Naive thymus-derived CD4-positive, alpha-beta T cell (primary cell): ENCODE data around the gene GABRA6. TPM values are rescaled to one million over a fixed set of nuclear protein-coding genes. Genes with fewer than 3 reads are reported as not detected.

Experiments
- ATAC-seq: fragments of 150-1000 bp; cut with Tn5 transposase; 2 replicates; pipeline ENCODE4 v1.10.0; 2021; ENCODE audit warnings: mild to moderate bottlenecking, moderate library complexity
- CTCF ChIA-PET: fragments of 350-600 bp; sonication (Branson Sonifier 250); formaldehyde crosslinking; loops from one replicate; lab custom pipeline; 2021; ENCODE audit warnings: antibody characterized with exemption; lab: Charles Lee
- POLR2A ChIA-PET: fragments of 350-600 bp; sonication (Branson Sonifier 250); formaldehyde crosslinking; loops from one replicate; lab custom pipeline; 2021; ENCODE audit warnings: antibody characterized with exemption, inconsistent platforms; lab: Charles Lee
- DNase-seq, 9 donors: peaks; one replicate each; pipeline versions ENCODE4 v3.0.0 to v3.0.0-alpha.2; 2020 to 2022; ENCODE audit warnings: mixed read lengths in 1 of 9
- H3K27ac ChIP-seq: one replicate; pipeline ENCODE4 v1.7.0; 2013; ENCODE audit warnings: mild to moderate bottlenecking, low read depth, low read length, moderate library complexity
- H3K27me3 ChIP-seq, 2 donors: one replicate each; pipeline ENCODE4 v1.7.0; 2013; ENCODE audit warnings: low read length in 2 of 2, mild to moderate bottlenecking in 2 of 2, moderate library complexity in 2 of 2; ENCODE audit not compliant: control insufficient read depth in 2 of 2, insufficient read depth in 2 of 2
- H3K36me3 ChIP-seq, 3 experiments: 1 replicate in 2 of 3; 2 replicates in 1 of 3; pipeline ENCODE4 v1.7.0; 2013; ENCODE audit warnings: low read length in 3 of 3, mild to moderate bottlenecking in 3 of 3, moderate library complexity in 1 of 3; ENCODE audit not compliant: insufficient read depth in 3 of 3, control insufficient read depth in 2 of 3
- H3K4me1 ChIP-seq, 2 donors: one replicate each; pipeline ENCODE4 v1.7.0; 2013; ENCODE audit warnings: low read length in 2 of 2, mild to moderate bottlenecking in 2 of 2, moderate library complexity in 1 of 2; ENCODE audit not compliant: control insufficient read depth in 2 of 2, insufficient read depth in 2 of 2
- H3K4me3 ChIP-seq: 2 replicates; pipeline ENCODE4 v1.7.0; 2013; ENCODE audit warnings: mild to moderate bottlenecking, low read length
- H3K9me3 ChIP-seq, 3 experiments: 1 replicate in 2 of 3; 2 replicates in 1 of 3; pipeline ENCODE4 v1.7.0; 2013; ENCODE audit warnings: low read length in 3 of 3; ENCODE audit not compliant: control insufficient read depth in 2 of 3
- H3K27ac Mint-ChIP-seq, 9 donors: one replicate each; pipeline ENCODE4 v1.8.0; 2020 to 2022; ENCODE audit warnings: mixed read lengths in 9 of 9, mild to moderate bottlenecking in 8 of 9, moderate library complexity in 5 of 9, inconsistent platforms in 2 of 9
- H3K27me3 Mint-ChIP-seq, 5 donors: one replicate each; pipeline ENCODE4 v1.8.0; 2021 to 2022; ENCODE audit warnings: mixed read lengths in 5 of 5, mild to moderate bottlenecking in 1 of 5
- H3K36me3 Mint-ChIP-seq, 5 donors: one replicate each; pipeline ENCODE4 v1.8.0; 2020 to 2022; ENCODE audit warnings: mixed read lengths in 5 of 5, mild to moderate bottlenecking in 3 of 5, inconsistent platforms in 1 of 5
- H3K4me1 Mint-ChIP-seq, 7 donors: one replicate each; pipeline ENCODE4 v1.8.0; 2020 to 2022; ENCODE audit warnings: mixed read lengths in 7 of 7, mild to moderate bottlenecking in 3 of 7, inconsistent platforms in 1 of 7
- H3K4me3 Mint-ChIP-seq, 10 donors: one replicate each; pipeline ENCODE4 v1.8.0; 2020 to 2022; ENCODE audit warnings: mild to moderate bottlenecking in 10 of 10, mixed read lengths in 10 of 10, moderate library complexity in 6 of 10, inconsistent platforms in 2 of 10
- H3K9me3 Mint-ChIP-seq, 11 donors: one replicate each; pipeline ENCODE4 v1.8.0; 2020 to 2022; ENCODE audit warnings: mixed read lengths in 11 of 11, mild to moderate bottlenecking in 4 of 11, inconsistent platforms in 1 of 11, moderate library complexity in 1 of 11
- intact Hi-C, 2 donors: fragments of 100-400 bp; cut with micrococcal nuclease; formaldehyde crosslinking; loops; one replicate each; pipeline ENCODE4 v1.15.1; 2023
- polyA plus RNA-seq, 2 donors: library from polyadenylated mRNA; unstranded; fragments of 300-500 nt; fragmentation: Illumina TruSeq; gene quantifications; one replicate each; pipeline ENCODE4 v1.2.3, GENCODE V29; 2021
- total RNA-seq, 6 experiments: library from RNA in 5 of 6; stranded (reverse) in 5 of 6; gene quantifications; 1 replicate in 5 of 6; 2 replicates in 1 of 6; pipeline ENCODE4 v1.2.3 and lab custom pipeline; 2021 to 2026

GABRA6 gene
- total and polyA plus RNA-seq, 7 experiments from 2014 or later: not detected

DNA sequence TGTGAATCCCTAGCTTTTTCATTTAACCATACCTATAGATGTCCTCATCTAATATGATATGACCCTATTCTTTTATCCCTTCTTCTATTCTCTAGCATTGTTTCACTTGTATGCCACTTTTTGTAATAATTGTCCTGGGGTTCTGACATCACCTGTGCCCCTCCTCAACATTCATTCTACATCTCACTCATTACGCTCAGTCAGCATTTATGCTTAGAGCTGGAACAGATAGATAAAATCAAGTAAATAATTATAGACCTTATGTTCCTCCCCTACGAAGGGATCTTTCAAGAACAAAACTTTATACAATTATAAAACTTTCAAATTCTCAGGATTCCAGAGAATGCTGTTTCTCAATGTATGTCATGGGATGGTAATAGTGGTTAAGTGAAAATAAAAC is 18.0 kb downstream of the GABRA6 start:
- H3K4me3 ChIP-seq: no peak overlapping the region
- no peak for ATAC-seq

GRCh38 chr5:161707382-161707781 is 21.9 kb downstream of the GABRA6 start:
- no peaks in the 10 kb centered on the region for H3K27me3 ChIP-seq
- Mint-ChIP-seq H3K4me1 (no peaks in the 10 kb centered on the region), H3K9me3 (peaks cover 0 to 6% (median 0%) of the 10 kb centered on the region in 11 donors), H3K27me3 (no peaks in the 10 kb centered on the region), H3K36me3 (no peaks in the 10 kb centered on the region), H3K4me3 (no peak overlapping the region), H3K27ac (no peak overlapping the region)
- no peak overlapping the region for H3K27ac ChIP-seq
- H3K36me3 ChIP-seq: no peaks in the 10 kb centered on the region
- H3K9me3 ChIP-seq: no peaks in the 10 kb centered on the region
- DNase-seq: no peak
- intact Hi-C loops: no loop called here
- no peaks in the 10 kb centered on the region for H3K4me1 ChIP-seq
- ATAC-seq: no peak
- CTCF ChIA-PET: no interaction called here
- no peak overlapping the region for H3K4me3 ChIP-seq
- POLR2A ChIA-PET: no interaction called here

More for the DNA sequence above, 18.0 kb downstream of the GABRA6 start:
- POLR2A ChIA-PET: no interaction called here
- intact Hi-C loops: no loop called here
- no peaks in the 10 kb centered on the region for H3K36me3 ChIP-seq
- H3K9me3 ChIP-seq: no peaks in the 10 kb centered on the region
- H3K27me3 Mint-ChIP-seq: no peaks in the 10 kb centered on the region
- no peaks in the 10 kb centered on the region for H3K36me3 Mint-ChIP-seq
- CTCF ChIA-PET: no interaction called here
- H3K27ac ChIP-seq: no peak overlapping the region
- no peaks in the 10 kb centered on the region for H3K4me1 ChIP-seq
- H3K27me3 ChIP-seq: no peaks in the 10 kb centered on the region
- DNase-seq: no peak
- no peak overlapping the region for H3K27ac Mint-ChIP-seq
- peaks cover 0 to 10% (median 4%) of the 10 kb centered on the region in 11 donors for H3K9me3 Mint-ChIP-seq
- H3K4me3 Mint-ChIP-seq: no peak overlapping the region
- H3K4me1 Mint-ChIP-seq: no peaks in the 10 kb centered on the region

DNA sequence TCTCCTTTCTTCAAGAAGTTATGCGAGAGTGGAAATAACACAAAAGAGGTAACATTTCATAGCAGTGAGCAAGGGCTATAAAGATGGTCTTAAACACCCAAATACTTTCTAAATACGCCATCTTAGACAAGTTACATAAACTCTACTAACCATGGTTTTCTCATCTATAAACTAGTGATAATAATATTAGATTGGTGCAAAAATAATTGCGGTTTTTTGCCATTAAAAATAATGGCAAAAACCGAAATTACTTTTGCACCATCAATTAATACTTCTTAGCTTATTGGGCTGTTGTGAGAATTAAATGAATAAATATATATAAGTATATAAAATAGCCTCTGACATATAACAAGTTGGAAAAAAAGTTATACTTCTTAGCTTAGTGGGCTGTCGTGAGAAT is 23.7 kb downstream of the GABRA6 start:
- no peaks in the 10 kb centered on the region for H3K36me3 ChIP-seq
- ATAC-seq (no peak), DNase-seq (no peak)
- H3K9me3 Mint-ChIP-seq: peaks cover 0 to 10% (median 0%) of the 10 kb centered on the region in 11 donors
- ChIA-PET POLR2A (no interaction called here), CTCF (no interaction called here)
- H3K4me3 ChIP-seq: no peak overlapping the region
- no peak overlapping the region for H3K27ac ChIP-seq
- no peaks in the 10 kb centered on the region for H3K27me3 Mint-ChIP-seq
- no peaks in the 10 kb centered on the region for H3K36me3 Mint-ChIP-seq
- no peaks in the 10 kb centered on the region for H3K9me3 ChIP-seq
- no peak overlapping the region for H3K4me3 Mint-ChIP-seq
- H3K27me3 ChIP-seq: no peaks in the 10 kb centered on the region
- no peaks in the 10 kb centered on the region for H3K4me1 Mint-ChIP-seq
- H3K4me1 ChIP-seq: no peaks in the 10 kb centered on the region
- intact Hi-C loops: no loop called here
- H3K27ac Mint-ChIP-seq: no peak overlapping the region

DNA sequence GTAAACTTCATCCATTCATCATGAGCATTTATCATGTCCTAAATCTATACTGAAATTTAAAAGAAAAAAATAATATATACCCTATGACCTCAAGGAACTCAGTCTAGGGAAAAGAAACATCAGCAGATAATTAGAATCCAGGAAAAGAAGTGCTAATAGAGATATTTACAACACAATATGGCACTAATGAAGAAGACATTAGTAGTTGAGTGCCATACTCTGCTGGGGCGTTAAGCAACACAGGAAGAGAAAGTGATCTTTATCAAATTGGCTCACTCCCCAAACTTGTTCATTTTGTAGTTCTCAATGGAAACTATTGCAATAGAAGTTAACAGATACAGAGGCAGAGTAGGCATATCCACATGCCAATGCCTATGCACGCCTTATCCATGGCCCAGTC is 27.5 kb downstream of the GABRA6 start:
- no peak overlapping the region for H3K4me3 ChIP-seq
- H3K9me3 ChIP-seq: no peaks in the 10 kb centered on the region
- Mint-ChIP-seq H3K9me3 (peaks cover 0 to 10% (median 0%) of the 10 kb centered on the region in 11 donors), H3K36me3 (no peaks in the 10 kb centered on the region), H3K4me1 (no peaks in the 10 kb centered on the region), H3K4me3 (no peak overlapping the region), H3K27me3 (no peaks in the 10 kb centered on the region), H3K27ac (no peak overlapping the region)
- DNase-seq: no peak
- H3K36me3 ChIP-seq: no peaks in the 10 kb centered on the region
- POLR2A ChIA-PET: no interaction called here
- H3K4me1 ChIP-seq: no peaks in the 10 kb centered on the region
- H3K27ac ChIP-seq: no peak overlapping the region
- H3K27me3 ChIP-seq: no peaks in the 10 kb centered on the region
- CTCF ChIA-PET: no interaction called here
- ATAC-seq: no peak
- intact Hi-C loops: no loop called here

DNA sequence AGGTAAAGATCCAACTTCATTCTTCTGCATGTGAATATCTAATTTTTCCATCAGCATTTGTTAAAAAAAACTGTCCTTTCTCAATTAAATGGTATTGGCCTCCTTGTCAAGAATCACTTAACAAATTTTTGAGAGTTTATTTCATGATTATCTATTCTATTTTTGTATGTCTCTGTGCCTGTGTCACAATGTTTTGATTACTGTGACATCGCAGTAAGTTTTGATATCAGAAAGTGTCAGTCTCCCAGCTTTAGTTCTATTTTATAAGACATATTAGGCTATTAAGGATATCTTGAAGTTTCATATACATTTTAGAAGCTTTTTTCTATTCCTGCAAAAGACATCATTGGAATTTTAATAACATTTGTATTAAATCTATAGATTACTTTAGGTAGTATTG is 33.6 kb downstream of the GABRA6 start:
- Histone ChIP-seq H3K4me1 (no peaks in the 10 kb centered on the region), H3K27ac (no peak overlapping the region), H3K9me3 (no peaks in the 10 kb centered on the region), H3K36me3 (no peaks in the 10 kb centered on the region), H3K4me3 (no peak overlapping the region), H3K27me3 (no peaks in the 10 kb centered on the region)
- intact Hi-C loops: no loop called here
- ChIA-PET POLR2A (no interaction called here), CTCF (no interaction called here)
- no peak for ATAC-seq
- no peaks in the 10 kb centered on the region for H3K27me3 Mint-ChIP-seq
- H3K4me3 Mint-ChIP-seq: no peak overlapping the region
- H3K4me1 Mint-ChIP-seq: no peaks in the 10 kb centered on the region
- H3K9me3 Mint-ChIP-seq: peaks cover 0 to 7% (median 0%) of the 10 kb centered on the region in 11 donors
- no peaks in the 10 kb centered on the region for H3K36me3 Mint-ChIP-seq
- no peak for DNase-seq
- H3K27ac Mint-ChIP-seq: no peak overlapping the region

GRCh38 chr5:161720460-161720859 is 34.9 kb downstream of the GABRA6 start:
- no peak for DNase-seq
- H3K4me3 Mint-ChIP-seq: no peak overlapping the region
- CTCF ChIA-PET: no interaction called here
- H3K27ac Mint-ChIP-seq: no peak overlapping the region
- POLR2A ChIA-PET: no interaction called here
- Histone ChIP-seq H3K9me3 (no peaks in the 10 kb centered on the region), H3K27ac (no peak overlapping the region), H3K27me3 (no peaks in the 10 kb centered on the region), H3K36me3 (no peaks in the 10 kb centered on the region), H3K4me3 (no peak overlapping the region), H3K4me1 (no peaks in the 10 kb centered on the region)
- peaks cover 0 to 7% (median 0%) of the 10 kb centered on the region in 11 donors for H3K9me3 Mint-ChIP-seq
- no peaks in the 10 kb centered on the region for H3K36me3 Mint-ChIP-seq
- no peaks in the 10 kb centered on the region for H3K27me3 Mint-ChIP-seq
- no peak for ATAC-seq
- intact Hi-C loops: no loop called here
- H3K4me1 Mint-ChIP-seq: no peaks in the 10 kb centered on the region

GRCh38 chr5:161734741-161735140 is 49.2 kb downstream of the GABRA6 start:
- Mint-ChIP-seq H3K9me3 (peaks cover 0 to 19% (median 1%) of the 10 kb centered on the region in 11 donors), H3K36me3 (no peaks in the 10 kb centered on the region), H3K4me1 (no peaks in the 10 kb centered on the region), H3K27me3 (no peaks in the 10 kb centered on the region), H3K27ac (no peak overlapping the region), H3K4me3 (no peak overlapping the region)
- ATAC-seq: no peak
- intact Hi-C loops: no loop called here
- H3K36me3 ChIP-seq: no peaks in the 10 kb centered on the region
- H3K9me3 ChIP-seq: no peaks in the 10 kb centered on the region
- H3K27me3 ChIP-seq: no peaks in the 10 kb centered on the region
- POLR2A ChIA-PET: no interaction called here
- H3K27ac ChIP-seq: no peak overlapping the region
- H3K4me1 ChIP-seq: no peaks in the 10 kb centered on the region
- CTCF ChIA-PET: no interaction called here
- no peak overlapping the region for H3K4me3 ChIP-seq
- no peak for DNase-seq
